Tibial artery (tissue), 4 donors: ENCODE results near the gene ACYP2.

Source experiments
- DNase-seq, 2 donors: peaks; one replicate each; pipeline ENCODE4 v3.0.0-alpha.2; 2019
- H3K27ac ChIP-seq, 2 donors: fragments of 200-600 bp; sonication (generic) in 1 of 2; 1 replicate in 1 of 2; 2 replicates in 1 of 2; pipeline ENCODE4 v1.5.1; 2018 to 2019; ENCODE audit warnings: mild to moderate bottlenecking in 1 of 2
- H3K27me3 ChIP-seq, 2 donors: fragments of 200-600 bp; sonication (generic) in 1 of 2; one replicate each; pipeline versions ENCODE4 v1.5.1 to v1.6.0; 2016 to 2019
- H3K36me3 ChIP-seq, 3 donors: fragments of 200-600 bp; sonication (generic) in 2 of 3; one replicate each; pipeline ENCODE4 v1.5.1; 2016 to 2019; ENCODE audit warnings: mild to moderate bottlenecking in 2 of 3
- H3K4me1 ChIP-seq, 4 donors: fragments of 200-600 bp; sonication (generic) in 2 of 4; 1 replicate in 3 of 4; 2 replicates in 1 of 4; pipeline ENCODE4 v1.5.1; 2016 to 2019
- H3K4me3 ChIP-seq, 2 donors: fragments of 200-600 bp; sonication (generic) in 1 of 2; 1 replicate in 1 of 2; 2 replicates in 1 of 2; pipeline ENCODE4 v1.5.1; 2018 to 2019; ENCODE audit warnings: mild to moderate bottlenecking in 2 of 2
- H3K9me3 ChIP-seq, 3 donors: fragments of 200-600 bp; sonication (generic) in 1 of 3; one replicate each; pipeline ENCODE4 v1.5.1; 2016 to 2019
- intact Hi-C: fragments of 100-400 bp; cut with DNase I; formaldehyde crosslinking; loops from one replicate; pipeline ENCODE4 v1.15.0; 2023; ENCODE audit warnings: low total_unique reads
- TF ChIP-seq, protein P1 (sequence below), 2 experiments: fragments of 200-600 bp in 1 of 2; fragments of 450-650 bp in 1 of 2; IDR thresholded peaks; one replicate each; pipeline ENCODE4 v1.5.1; 2017 to 2019; ENCODE audit warnings: antibody characterized with exemption in 2 of 2, mild to moderate bottlenecking in 1 of 2, moderate library complexity in 1 of 2

Gene ACYP2

DNA sequence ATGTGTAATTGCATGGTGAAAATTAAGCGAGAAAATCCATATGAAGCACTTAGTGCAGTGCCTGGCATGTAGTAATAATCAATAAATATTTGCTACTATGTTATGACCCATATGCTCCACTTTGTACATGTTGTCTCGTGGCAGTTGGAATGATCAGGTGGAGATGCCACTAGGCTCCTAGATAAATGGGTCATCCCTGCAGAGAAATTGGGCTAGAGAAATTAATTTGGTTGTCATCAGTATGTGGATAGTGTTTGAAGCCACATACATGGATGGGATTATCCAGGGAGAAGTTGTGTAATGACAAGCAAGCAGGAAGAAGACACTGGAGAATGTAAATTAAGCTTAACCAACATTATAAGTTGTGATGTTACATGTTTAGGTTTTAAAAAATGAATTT, 33.0 kb downstream of the ACYP2 start:
- DNase-seq, result no peak
- Histone ChIP-seq H3K9me3 (no peaks in the 10 kb centered on the region), H3K4me1 (no peaks in the 10 kb centered on the region), H3K27ac (no peak overlapping the region), H3K4me3 (no peak overlapping the region), H3K27me3 (no peaks in the 10 kb centered on the region), H3K36me3 (peaks cover 0 to 12% (median 8%) of the 10 kb centered on the region in 3 donors)
- intact Hi-C loops, result no loop called here
- TF ChIP-seq, protein P1, sequence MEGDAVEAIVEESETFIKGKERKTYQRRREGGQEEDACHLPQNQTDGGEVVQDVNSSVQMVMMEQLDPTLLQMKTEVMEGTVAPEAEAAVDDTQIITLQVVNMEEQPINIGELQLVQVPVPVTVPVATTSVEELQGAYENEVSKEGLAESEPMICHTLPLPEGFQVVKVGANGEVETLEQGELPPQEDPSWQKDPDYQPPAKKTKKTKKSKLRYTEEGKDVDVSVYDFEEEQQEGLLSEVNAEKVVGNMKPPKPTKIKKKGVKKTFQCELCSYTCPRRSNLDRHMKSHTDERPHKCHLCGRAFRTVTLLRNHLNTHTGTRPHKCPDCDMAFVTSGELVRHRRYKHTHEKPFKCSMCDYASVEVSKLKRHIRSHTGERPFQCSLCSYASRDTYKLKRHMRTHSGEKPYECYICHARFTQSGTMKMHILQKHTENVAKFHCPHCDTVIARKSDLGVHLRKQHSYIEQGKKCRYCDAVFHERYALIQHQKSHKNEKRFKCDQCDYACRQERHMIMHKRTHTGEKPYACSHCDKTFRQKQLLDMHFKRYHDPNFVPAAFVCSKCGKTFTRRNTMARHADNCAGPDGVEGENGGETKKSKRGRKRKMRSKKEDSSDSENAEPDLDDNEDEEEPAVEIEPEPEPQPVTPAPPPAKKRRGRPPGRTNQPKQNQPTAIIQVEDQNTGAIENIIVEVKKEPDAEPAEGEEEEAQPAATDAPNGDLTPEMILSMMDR (IDR thresholded peaks at IDR 0.05), result no peak

DNA sequence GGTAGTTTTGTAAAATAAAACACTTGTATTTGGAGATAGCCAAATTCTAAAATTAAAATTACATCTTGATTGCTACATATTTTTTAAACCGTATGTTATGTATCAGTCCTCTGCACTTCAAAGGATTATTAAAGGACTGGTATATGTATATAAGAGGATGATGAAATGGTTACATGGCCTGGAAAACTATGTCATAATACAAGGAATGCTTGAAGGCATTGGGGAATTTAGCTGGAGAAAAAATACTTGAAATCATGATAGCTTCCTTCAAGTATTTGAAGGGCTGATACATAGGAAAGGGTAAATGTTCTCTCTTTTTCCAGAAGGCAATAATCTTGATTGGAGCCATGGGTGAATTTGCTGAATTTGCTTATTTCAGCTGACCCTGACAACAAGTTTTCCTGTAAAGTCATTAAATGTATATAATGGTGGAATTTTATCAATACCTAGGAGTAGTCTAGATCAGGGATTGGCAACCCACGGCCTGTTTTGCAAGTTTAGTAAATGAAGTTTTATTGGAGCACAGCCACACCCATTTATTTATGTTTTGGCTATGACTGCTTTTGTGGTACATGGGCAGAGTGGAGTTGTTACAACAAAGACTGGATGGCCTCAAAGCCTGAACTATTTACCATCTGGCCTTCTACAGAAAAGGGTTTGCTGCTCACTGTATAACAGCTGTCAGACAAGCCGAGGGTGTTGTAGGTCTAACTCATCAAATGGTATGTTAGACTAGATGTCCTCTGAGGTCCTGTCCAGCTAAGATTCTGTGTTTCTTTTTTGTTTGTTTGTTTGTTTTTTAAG, 34.4 kb downstream of the ACYP2 start:
- TF ChIP-seq, protein P1 (IDR thresholded peaks at IDR 0.05), result no peak
- DNase-seq, result no peak
- Histone ChIP-seq H3K27ac (no peak overlapping the region), H3K27me3 (no peaks in the 10 kb centered on the region), H3K4me3 (no peak overlapping the region), H3K4me1 (no peaks in the 10 kb centered on the region), H3K9me3 (no peaks in the 10 kb centered on the region), H3K36me3 (peaks cover 0 to 12% (median 8%) of the 10 kb centered on the region in 3 donors)
- intact Hi-C loops, result no loop called here

DNA sequence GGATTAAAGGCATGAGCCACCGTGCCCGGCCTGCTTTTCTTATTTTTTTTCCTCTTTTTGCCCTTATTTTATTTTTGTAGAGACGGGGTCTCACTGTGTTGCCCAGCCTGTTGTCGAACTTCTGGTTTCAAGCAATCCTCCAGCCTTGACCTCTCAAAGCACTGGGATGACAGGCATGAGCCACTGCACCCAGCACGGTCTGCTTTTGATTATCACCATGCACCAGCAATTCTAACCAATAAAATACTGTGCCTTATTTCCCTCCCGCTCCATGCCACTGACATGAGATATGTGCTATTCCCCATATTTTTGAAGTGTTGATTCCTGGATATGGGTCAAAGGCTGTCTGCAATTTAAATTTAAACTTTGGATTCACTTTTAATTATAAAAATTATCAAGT, 42.9 kb downstream of the ACYP2 start:
- Histone ChIP-seq H3K4me3 (no peak overlapping the region), H3K36me3 (peaks cover 6% of the 10 kb centered on the region in 3 donors), H3K27me3 (no peaks in the 10 kb centered on the region), H3K9me3 (peaks cover 0 to 3% (median 0%) of the 10 kb centered on the region in 3 donors), H3K4me1 (no peaks in the 10 kb centered on the region), H3K27ac (no peak overlapping the region)
- TF ChIP-seq, protein P1 (IDR thresholded peaks at IDR 0.05), result no peak
- no peak for DNase-seq
- intact Hi-C loops, result no loop called here

DNA sequence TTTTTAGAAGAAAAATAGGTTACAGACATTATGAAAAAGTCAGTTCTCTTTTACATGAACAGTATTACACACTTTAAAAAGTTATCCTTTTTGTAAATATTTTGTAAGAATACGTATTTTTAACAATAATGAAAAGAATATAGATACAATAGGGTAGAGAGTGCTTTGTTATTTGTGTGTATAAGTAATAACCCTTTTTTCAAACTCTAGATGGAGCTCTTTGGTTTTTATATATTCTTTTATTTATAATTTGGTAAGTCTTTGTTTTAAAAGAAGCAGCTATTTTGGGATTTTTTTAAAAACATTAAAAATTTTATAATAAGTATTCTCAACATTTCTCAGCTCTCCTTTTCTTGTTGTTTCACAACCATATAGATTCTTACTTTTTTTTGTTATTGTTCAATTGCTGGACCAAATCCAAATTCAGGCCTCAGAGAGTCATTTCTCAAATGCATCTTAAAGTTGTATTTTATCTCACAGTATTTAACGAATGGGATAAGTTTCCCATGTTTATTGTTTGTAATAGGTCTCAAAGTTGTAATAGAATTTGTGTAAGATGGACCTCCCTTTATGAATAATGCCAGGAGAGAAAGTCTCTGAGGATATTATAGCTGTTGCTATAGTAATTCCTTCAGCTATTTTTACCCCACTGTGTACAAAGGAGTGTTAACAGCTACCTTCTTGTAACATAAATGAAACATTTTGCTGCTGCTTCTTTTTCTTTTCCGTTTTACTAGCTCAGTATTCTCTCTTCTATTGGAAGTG, 46.4 kb downstream of the ACYP2 start:
- H3K27me3 ChIP-seq, result no peaks in the 10 kb centered on the region
- H3K4me1 ChIP-seq, result no peaks in the 10 kb centered on the region
- intact Hi-C loops, result no loop called here
- H3K36me3 ChIP-seq, result no peaks in the 10 kb centered on the region
- no peak overlapping the region for H3K27ac ChIP-seq
- TF ChIP-seq, protein P1 (IDR thresholded peaks at IDR 0.05), result peak in 1 of 2 experiments; percentile 19
- H3K4me3 ChIP-seq, result no peak overlapping the region
- no peak for DNase-seq
- no peaks in the 10 kb centered on the region for H3K9me3 ChIP-seq

DNA sequence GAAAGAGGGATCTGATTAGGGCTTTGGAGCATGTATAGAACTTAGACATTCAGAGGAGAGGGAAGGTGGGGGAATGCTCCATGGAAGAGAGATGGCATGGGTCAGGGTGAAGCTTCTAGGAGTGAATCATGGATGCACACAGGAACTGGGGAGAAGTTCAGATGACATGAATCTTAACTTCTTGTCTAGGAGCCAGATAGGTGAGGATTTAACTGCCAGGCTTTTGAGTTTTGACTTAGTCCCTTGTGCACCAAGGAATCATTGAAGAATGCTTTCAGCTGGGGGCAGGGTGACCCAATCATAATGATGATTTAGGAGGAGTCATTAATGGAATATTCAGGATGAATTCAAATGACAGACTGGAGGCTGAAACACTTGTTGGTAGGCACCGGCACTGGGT, 48.7 kb downstream of the ACYP2 start:
- intact Hi-C loops, result no loop called here
- H3K36me3 ChIP-seq, result no peaks in the 10 kb centered on the region
- no peak overlapping the region for H3K4me3 ChIP-seq

More for the DNA sequence above, 48.7 kb downstream of the ACYP2 start:
- no peak for DNase-seq
- TF ChIP-seq, protein P1 (IDR thresholded peaks at IDR 0.05), result no peak
- Histone ChIP-seq H3K9me3 (no peaks in the 10 kb centered on the region), H3K27ac (no peak overlapping the region), H3K27me3 (no peaks in the 10 kb centered on the region), H3K4me1 (no peaks in the 10 kb centered on the region)
